NCI-H1694 (cell line): Measurements from ENCODE around the gene CSHL1.
A peak's percentile ranks its signal among the peaks of the same experiment; 100 is the strongest.
"Not testable (repeated sequence)": the region's sequence is repeated elsewhere in the genome, so short reads cannot be mapped to it uniquely, and the experiment has no call there.

Experiments used
- DNase-seq: peaks from one replicate; lab custom pipeline; 2025; lab: John Stamatoyannopoulos, UW

The CSHL1 gene

DNA sequence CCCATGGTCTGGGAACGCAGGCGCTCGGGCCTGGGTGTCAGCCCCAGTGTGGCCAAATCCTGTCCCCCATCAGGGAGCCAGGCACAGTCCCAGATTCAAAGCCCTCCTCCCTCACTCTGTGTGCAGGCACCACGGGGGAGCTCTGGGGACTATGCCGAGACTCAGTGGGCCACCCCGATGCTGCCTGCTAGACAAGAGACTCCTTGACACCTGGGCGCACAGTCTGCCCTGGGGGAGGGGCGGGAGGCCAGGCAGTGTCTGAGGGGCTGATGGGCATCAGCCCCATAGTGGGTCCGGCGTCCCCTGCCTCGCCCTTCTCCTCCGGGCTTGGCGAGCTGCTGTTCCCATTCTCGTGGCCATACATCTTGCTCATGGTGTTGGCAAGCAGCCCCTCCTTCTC, 29.5 kb upstream of the CSHL1 start:
- DNase-seq = no peak

DNA sequence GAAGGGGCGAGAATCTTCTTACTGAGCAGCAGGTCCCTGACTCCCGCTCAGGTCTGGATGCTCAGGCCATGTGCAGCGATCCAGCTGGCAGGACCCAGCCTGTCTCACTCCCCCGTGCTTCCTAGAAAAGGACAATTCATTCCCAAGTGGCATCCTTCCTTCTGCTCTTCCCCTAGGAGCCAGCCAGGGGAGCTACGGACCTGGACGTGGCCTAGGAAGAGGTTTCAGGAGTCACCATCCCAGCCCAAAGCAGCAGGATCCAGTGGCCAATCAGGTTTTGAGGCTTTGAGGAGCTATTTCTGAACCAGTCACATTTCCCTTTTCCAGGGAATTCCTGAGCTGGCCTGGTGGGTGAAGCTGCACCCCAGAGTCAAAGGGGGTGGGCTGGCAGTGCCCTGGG, 28.8 kb upstream of the CSHL1 start:
- no peak for DNase-seq

- no peak for DNase-seq
Observed at GRCh38 chr17:63939401-63939800, 28.3 kb upstream of the CSHL1 start.

- no peak for DNase-seq
Observed at GRCh38 chr17:63937920-63938319, 26.9 kb upstream of the CSHL1 start.

GRCh38 chr17:63937319-63937718, 26.3 kb upstream of the CSHL1 start:
- DNase-seq = no peak

DNA sequence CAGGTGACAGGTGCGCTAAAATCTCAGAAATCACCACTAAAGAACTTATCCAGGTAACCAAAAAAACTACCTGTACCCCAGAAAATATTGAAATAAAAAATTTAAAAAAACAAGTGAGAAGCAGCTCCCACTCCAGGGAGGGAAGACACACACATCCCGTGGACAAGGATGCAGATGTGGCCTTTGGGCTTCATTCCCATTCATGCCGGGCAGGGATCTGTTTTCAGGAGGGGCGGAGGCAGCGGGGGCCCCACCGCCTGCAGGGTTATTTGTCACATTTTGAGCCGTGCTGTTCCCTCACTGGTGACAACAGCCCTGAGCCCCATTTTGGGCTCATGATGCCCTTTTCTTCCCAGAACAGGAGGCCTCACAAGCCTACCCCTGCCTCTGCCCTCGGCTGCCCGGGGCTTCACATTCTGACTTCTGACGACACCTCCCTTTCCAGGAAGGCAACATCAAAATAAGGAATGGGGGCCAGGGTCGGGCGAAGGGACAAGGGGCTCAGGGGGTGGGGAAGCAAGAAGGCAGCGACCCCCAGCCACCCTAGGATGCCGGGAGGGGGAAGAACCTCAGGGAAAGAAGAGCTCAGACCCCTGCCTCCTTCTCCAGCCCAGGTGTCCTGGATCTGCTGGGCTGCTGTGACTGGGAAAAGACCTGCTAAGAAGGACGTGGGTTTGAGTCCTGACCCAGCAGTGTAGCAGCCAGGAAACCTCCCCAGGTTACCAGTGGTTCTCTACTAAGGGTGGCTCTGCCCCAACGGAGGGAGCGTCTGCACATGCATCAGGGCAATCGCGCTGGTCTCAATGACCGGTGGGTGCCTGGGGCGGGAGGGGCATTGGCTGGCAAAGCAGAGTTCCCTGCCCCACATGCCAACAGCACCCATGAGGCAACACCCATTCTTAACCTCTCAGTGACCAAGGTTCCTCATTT, 23.4 kb upstream of the CSHL1 start:
- DNase-seq = no peak

DNA sequence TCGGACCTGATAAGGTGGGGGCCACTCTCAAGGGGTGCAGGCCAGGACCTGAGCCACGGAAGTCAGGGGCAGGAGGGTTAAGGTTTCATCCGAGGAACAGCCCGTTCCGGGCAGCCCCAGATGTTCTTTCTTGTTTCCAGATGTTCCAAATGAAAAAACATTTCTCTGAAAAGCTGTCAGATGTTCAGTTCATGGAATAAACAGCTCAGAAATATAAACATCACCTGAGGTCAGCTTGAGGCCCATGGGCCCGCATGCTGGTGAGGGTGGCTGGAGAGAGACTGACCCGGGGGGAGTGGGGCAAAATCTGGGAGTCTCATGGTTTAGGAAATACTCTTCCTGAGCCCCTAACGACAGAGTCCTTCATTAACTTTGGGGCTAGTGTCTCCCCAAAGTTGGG, 22.5 kb upstream of the CSHL1 start:
- no peak for DNase-seq

GRCh38 chr17:63932721-63933120, 21.7 kb upstream of the CSHL1 start:
- no peak for DNase-seq

- no peak for DNase-seq
Observed at GRCh38 chr17:63931981-63932561, 21.0 kb upstream of the CSHL1 start, which contains the start of gene CD79B. Gene CD79B, minus strand, starts transcription at chr17:63932331. Its CDS starts 70 bp downstream, at chr17:63932261.

DNA sequence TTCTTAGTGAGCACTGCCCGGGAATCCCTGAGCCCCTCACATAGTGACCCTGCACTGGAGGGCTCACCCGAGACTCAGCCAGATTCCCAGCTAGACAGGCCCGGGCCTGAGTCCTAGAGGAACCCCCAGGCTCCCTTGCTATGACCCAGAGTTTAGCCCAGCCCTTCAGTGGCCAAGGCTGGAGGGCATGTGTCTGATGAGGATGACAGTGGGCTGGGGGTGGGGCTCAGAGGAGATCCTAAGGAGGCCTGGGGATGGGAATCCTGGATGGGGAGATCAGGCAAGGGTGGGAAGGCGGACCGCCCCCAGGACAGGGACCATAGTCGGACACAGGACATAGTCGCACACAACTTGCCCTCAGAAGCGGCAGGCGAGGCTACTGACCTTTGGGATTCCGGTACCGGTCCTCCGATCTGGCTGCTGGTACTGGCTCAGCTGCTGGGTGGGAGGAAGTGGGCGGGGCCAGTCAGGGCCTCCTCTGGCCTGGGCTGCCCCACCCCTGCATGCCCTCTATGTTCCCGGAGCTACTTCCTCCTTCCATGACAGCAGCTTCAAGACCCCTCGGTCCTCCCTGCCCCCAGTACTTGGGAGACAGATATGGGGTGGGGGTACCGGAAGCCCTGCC, 20.0 kb upstream of the CSHL1 start:
- no peak for DNase-seq

- DNase-seq = no peak
Observed at GRCh38 chr17:63929860-63930766, 19.1 kb upstream of the CSHL1 start.

DNA sequence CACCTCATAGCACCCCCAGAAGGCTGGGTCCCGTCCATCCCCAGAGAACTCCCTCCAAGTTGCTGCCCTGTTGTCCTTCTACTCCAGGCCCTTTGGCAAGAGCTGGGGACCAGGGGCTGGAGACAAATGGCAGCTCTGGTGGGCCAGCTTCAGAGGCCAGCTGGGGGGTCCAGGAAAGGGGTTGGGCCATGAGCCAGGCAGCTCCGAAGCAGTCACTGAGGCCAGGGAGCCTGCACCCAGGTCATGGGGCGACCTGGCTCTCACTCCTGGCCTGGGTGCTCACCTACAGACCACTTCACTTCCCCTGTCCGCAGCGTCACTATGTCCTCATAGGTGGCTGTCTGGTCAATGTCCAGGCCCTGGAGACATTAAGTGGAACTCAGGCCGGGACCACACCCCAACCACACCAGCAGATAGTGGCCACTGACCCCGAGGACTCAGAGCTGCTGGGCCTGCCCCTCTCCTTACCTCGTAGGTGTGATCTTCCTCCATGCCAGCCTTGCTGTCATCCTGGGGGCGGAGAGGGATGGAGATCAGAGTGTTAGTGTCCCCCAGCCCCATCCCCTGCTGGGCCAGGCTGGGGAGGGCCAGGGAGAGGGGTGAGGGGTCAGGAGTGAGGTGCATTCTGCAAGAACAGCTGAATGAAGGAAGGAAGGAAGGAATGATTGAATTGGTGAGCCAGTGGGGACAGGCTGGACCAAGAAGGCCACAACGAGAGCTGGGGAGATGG, 18.1 kb upstream of the CSHL1 start:
- no peak for DNase-seq

- DNase-seq = no peak
Observed at GRCh38 chr17:63928172-63928666, 17.2 kb upstream of the CSHL1 start.

GRCh38 chr17:63927464-63928171, 16.6 kb upstream of the CSHL1 start:
- DNase-seq = no peak

DNA sequence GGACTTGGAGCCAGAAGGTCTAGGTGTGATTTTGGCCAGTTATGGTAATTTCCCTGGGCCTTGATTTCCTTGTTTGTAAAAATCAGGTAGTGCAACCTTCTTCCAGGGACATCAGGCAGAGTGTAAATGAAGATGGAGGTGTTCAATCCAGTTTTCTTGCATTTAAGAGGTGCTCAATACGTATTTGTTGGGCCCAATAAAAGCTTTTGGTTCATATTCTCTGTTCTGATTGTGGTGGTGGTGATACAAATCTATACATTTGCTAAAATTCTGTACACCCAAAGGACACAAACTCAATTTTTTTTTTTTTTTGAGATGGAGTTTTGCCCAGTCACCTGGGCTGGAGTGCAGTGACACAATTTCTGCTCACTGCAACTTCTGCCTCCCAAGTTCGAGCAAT, 15.1 kb upstream of the CSHL1 start:
- DNase-seq = no peak

DNA sequence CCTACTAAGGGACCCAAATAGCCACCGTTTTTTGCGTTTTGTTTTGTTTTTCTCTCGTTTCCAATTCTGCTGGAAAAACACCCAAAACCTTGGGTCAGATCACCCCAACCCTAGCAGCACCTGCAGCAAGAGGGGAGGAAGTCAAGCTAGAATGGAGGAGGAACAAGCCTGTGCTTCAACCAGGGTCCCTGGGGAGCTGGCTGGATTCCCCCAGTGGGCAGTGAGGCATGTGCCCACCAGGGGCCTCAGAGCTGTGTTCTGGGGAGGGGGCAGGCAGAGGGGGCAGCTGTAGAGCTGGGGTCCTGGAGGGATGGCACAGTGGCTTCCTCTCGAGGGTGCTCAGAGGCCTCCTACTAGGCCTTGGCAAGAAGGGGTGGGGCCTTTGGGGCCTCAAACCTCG, 14.6 kb upstream of the CSHL1 start:
- DNase-seq = no peak

GRCh38 chr17:63922402-63922801, 11.3 kb upstream of the CSHL1 start:
- DNase-seq = not testable (repeated sequence)

DNA sequence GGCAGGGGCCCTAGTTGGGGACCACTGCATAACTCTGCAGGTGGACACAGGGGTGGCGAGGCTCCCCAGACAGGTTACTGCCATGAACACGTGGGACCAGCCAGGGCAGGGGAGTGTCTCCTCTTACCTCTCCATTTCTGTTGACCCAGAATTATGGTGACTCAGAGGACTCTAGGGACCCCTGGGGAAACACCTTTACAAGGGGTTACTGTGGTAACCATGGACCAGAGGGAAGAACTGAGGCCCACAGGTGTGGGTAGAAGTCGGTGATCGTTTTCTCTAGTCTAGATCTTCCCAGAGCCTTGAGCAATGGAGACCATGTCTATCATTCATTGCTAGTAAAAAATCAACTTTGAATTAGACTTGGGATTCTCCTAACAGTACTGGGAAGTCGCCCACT, 9.7 kb upstream of the CSHL1 start:
- not testable (repeated sequence) for DNase-seq

DNA sequence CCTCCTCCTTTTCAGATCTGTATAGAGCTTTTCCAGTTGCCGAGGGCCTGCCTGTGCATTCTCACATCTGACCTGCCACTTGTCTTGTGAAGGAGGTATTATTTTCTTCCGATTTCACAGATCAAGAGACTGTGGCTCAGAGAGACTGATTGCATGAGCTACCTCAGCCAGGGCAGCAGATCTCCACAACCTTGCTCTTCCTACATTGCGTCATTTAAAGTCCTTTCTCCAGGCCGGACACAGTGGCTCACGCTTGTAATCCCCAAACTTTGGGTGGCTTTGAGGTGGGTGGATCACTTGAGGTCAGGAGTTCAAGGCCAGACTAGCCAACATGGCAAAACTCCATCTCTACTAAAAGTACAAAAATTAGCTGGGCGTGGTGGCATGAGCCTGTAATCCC, 9.0 kb upstream of the CSHL1 start:
- not testable (repeated sequence) for DNase-seq

DNA sequence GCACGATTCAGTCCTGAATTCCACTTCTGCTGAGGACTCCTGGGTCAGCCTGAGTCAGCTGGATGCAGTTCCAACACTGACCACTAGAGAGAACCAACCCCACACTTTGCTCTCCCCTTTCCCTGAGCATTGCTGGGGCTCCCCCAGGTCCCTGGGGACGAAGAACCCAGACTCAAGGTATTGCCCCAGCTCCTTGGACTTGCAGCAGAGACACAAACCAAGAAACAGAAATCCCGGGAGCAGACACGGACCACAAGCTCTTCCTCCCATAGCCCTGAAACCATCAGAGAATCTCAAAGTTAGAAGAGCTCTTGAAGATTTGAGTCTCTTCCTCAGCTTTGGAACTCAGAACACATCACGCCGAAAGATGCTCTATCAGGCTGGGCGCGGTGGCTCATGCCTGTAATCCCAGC, 8.3 kb upstream of the CSHL1 start:
- DNase-seq = peak; percentile 46
